A673 (cell line): Measurements from ENCODE around the gene MAST1.

Experiments used
- CTCF ChIP-seq: fragments of 300-800, 200-600 bp; sonication (generic); conservative IDR thresholded peaks from 2 replicates; pipeline ENCODE4 v1.5.1; 2017; ENCODE audit warnings: low read depth, mild to moderate bottlenecking, antibody characterized with exemption, low read length, moderate library complexity, mixed read lengths
- EZH2 ChIP-seq: fragments of 200-600 bp; sonication (generic); IDR thresholded peaks from 2 replicates; pipeline ENCODE4 v1.6.1; 2017; ENCODE audit warnings: borderline replicate concordance, low read depth, mild to moderate bottlenecking, mixed read lengths, antibody characterized with exemption, low read length; ENCODE audit not compliant: poor library complexity, severe bottlenecking

DNA sequence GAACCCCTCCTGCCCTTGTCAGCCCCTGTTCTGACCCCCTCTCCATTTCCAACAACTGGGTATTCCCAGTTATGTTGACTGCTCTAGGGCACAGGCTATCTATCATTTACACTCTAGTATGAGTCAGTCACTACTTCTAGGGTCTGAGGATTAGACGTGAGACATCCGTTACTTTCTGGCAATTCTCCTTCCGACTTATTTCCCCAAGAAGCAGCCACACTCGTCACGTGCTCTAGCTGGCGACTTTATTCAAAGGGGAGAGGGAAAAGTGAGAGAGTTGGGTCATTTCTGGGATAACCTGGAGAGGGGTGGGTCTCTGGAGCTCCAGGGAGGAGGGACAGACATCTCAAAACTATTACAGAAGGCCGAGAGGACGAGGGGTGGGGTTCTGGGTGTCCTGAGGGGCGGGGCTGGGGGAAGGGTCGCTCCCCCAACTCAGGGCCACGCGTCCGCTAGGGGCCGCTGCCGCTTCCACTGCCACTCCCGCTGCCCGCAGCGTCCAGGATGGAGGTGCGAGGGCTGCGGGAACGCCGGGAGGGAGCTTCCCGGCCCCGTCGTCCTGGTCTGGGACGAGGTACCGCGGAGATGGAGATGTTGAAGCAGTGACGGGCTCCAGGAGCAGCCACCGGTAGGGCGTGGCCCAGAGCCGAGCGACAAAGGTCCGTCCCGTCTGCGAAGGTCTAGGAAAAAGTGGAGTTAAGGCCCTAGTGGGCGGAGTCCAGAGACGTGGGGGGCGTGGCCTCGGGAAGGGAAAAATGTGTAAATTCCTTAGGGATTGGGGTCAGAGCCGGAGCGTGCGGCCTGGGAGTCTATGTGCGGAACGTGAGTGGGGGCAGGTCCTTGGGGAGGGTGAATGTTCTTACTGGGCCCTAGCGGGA, 12.8 kb upstream of the MAST1 start:
- no peak for TF ChIP-seq EZH2
- TF ChIP-seq CTCF = peak; percentile 81
